AG04449 (cell line): Measurements from ENCODE around the gene GRID1.

Source experiments
- CTCF ChIA-PET: fragments of 350-600 bp; formaldehyde crosslinking; extraction: SDS; loops from one replicate; lab custom pipeline; 2021; ENCODE audit warnings: antibody characterized with exemption; lab: Yijun Ruan, JAX
- POLR2A ChIA-PET: fragments of 400-600, 350-600 bp; formaldehyde crosslinking; extraction: SDS; loops from one replicate; lab custom pipeline; 2020; ENCODE audit warnings: antibody characterized with exemption, inconsistent platforms; lab: Yijun Ruan, JAX
- DNase-seq: peaks from one replicate; pipeline ENCODE4 v3.0.0-alpha.2; 2010; ENCODE audit warnings: low read depth, low spot score
- H3K4me3 ChIP-seq: 2 replicates; pipeline ENCODE4 v1.5.1; 2011; ENCODE audit warnings: low read depth, mild to moderate bottlenecking, control low read depth, low read length
- CTCF ChIP-seq: IDR thresholded peaks from one replicate; pipeline ENCODE4 v1.5.1; 2011; ENCODE audit warnings: mild to moderate bottlenecking, moderate library complexity, low read length, control low read depth, inconsistent platforms; ENCODE audit not compliant: insufficient read depth; ENCODE audit errors: missing control alignments

GRID1 gene

GRCh38 chr10:86222336-86222650 is 144.3 kb downstream of the GRID1 start:
- DNase-seq = no peak
- CTCF ChIA-PET = no interaction called here
- no peak overlapping the region for H3K4me3 ChIP-seq
- no peak for TF ChIP-seq CTCF
- POLR2A ChIA-PET = no interaction called here

- POLR2A ChIA-PET = no interaction called here
- no peak overlapping the region for H3K4me3 ChIP-seq
- TF ChIP-seq CTCF = no peak
- CTCF ChIA-PET = no interaction called here
- no peak for DNase-seq
These were observed 144.9 kb downstream of the GRID1 start for GRCh38 chr10:86221442-86222335.

GRCh38 chr10:86220626-86221025 is 146.0 kb downstream of the GRID1 start:
- no peak for TF ChIP-seq CTCF
- DNase-seq = no peak
- CTCF ChIA-PET = no interaction called here
- H3K4me3 ChIP-seq = no peak overlapping the region
- POLR2A ChIA-PET = no interaction called here

DNA sequence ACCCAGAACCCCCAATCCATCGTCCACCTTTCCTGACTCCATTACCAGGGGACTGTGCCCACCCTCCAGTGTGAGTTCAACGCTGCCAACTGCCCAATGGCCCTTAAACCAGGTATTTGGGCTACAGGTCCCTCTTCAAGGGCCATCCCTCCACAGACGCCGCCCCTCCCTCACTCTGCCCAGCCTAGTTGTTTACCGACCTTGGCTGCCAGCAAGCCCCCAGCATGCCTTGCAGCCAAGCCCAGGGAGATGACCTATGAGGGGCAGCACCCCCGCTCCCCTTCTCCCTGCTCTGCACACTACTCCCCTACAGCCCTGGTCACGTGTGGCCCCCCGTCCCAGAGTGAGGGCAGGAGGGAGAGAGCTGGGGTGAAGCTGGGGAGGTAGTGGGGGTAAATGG is 147.3 kb downstream of the GRID1 start:
- no peak for DNase-seq
- CTCF ChIA-PET = no interaction called here
- no peak for TF ChIP-seq CTCF
- no peak overlapping the region for H3K4me3 ChIP-seq
- POLR2A ChIA-PET = no interaction called here

- no peak for TF ChIP-seq CTCF
- DNase-seq = no peak
- ChIA-PET POLR2A (no interaction called here), CTCF (no interaction called here)
- no peak overlapping the region for H3K4me3 ChIP-seq
These were observed 147.8 kb downstream of the GRID1 start for GRCh38 chr10:86218842-86219241.

- no peak for TF ChIP-seq CTCF
- POLR2A ChIA-PET = no interaction called here
- no peak overlapping the region for H3K4me3 ChIP-seq
- CTCF ChIA-PET = no interaction called here
- no peak for DNase-seq
These were observed 148.4 kb downstream of the GRID1 start for GRCh38 chr10:86218160-86218559.
